T-helper 2 cell treated with Interferon-gamma antibody and Interleukin-4, amounts not matched to agents 100 ng/mL and 5 ng/mL, for 36 hours (primary cell): ENCODE data around the gene TBC1D22A. TPM values are rescaled to one million over a fixed set of nuclear protein-coding genes. Genes with fewer than 3 reads are reported as not detected.

Experiments
- intact Hi-C: fragments of 100-400 bp; cut with micrococcal nuclease; formaldehyde crosslinking; loops from one replicate; pipeline ENCODE4 v1.15.1; 2023
- total RNA-seq: library from RNA; stranded (reverse); gene quantifications from 2 replicates; pipeline ENCODE4 v1.2.3, GENCODE V29; 2022

TBC1D22A gene
- total RNA-seq, 1 donor from 2014 or later, result 32.8 TPM

GRCh38 chr22:46925818-46926217 lies 163.4 kb downstream of the TBC1D22A start:
- intact Hi-C loops, result no loop called here

- intact Hi-C loops, result no loop called here
These were observed 166.7 kb downstream of the TBC1D22A start for GRCh38 chr22:46929046-46929709.

- intact Hi-C loops, result no loop called here
These were observed 167.3 kb downstream of the TBC1D22A start for GRCh38 chr22:46929710-46930204.

GRCh38 chr22:46931414-46931813 lies 169.0 kb downstream of the TBC1D22A start:
- intact Hi-C loops, result no loop called here

GRCh38 chr22:46931881-46932280 lies 169.4 kb downstream of the TBC1D22A start:
- intact Hi-C loops, result no loop called here

- intact Hi-C loops, result no loop called here
These were observed 170.8 kb downstream of the TBC1D22A start for GRCh38 chr22:46933040-46933930.

GRCh38 chr22:46934172-46934745 lies 171.8 kb downstream of the TBC1D22A start:
- intact Hi-C loops, result no loop called here

- intact Hi-C loops, result no loop called here
These were observed 172.5 kb downstream of the TBC1D22A start for GRCh38 chr22:46934746-46935491.

GRCh38 chr22:46935506-46936377 lies 173.3 kb downstream of the TBC1D22A start:
- intact Hi-C loops, result no loop called here

GRCh38 chr22:46936378-46936903 lies 174.0 kb downstream of the TBC1D22A start:
- intact Hi-C loops, result no loop called here

GRCh38 chr22:46937185-46937584 lies 174.7 kb downstream of the TBC1D22A start:
- intact Hi-C loops, result no loop called here

- intact Hi-C loops, result no loop called here
These were observed 175.5 kb downstream of the TBC1D22A start for GRCh38 chr22:46937939-46938338.

GRCh38 chr22:46941968-46942798 lies 179.7 kb downstream of the TBC1D22A start:
- intact Hi-C loops, result no loop called here

- intact Hi-C loops, result no loop called here
These were observed 180.6 kb downstream of the TBC1D22A start for GRCh38 chr22:46942799-46943785.

GRCh38 chr22:46945481-46945880 lies 183.0 kb downstream of the TBC1D22A start:
- intact Hi-C loops, result no loop called here

GRCh38 chr22:46946383-46946962 lies 184.0 kb downstream of the TBC1D22A start:
- intact Hi-C loops, result no loop called here

- intact Hi-C loops, result no loop called here
These were observed 185.2 kb downstream of the TBC1D22A start for GRCh38 chr22:46947516-46948257.
